HCT116 (cell line): ENCODE data around the gene SLC66A3. TPM values are rescaled to one million over a fixed set of nuclear protein-coding genes. Genes with fewer than 3 reads are reported as not detected.

ENCODE experiments used
- ATAC-seq: fragments of 200-7000 bp; cut with Tn5 transposase; 2 replicates; pipeline ENCODE4 v1.9.1; 2020; ENCODE audit warnings: mild to moderate bottlenecking, moderate library complexity
- BruUV-seq: library from RNA; stranded (reverse); fragments of 400-500 nt; replicated peaks from 2 replicates; lab custom pipeline; 2021; lab: Mats Ljungman, UMichigan
- CTCF ChIA-PET: fragments of 300-600 bp; sonication (Branson Sonifier 250); formaldehyde crosslinking; loops from one replicate; lab custom pipeline; 2021; ENCODE audit warnings: antibody characterized with exemption; lab: Charles Lee
- POLR2A ChIA-PET: fragments of 300-600, 350-600 bp; sonication (Branson Sonifier 250); formaldehyde crosslinking; loops from one replicate; lab custom pipeline; 2021; ENCODE audit warnings: antibody characterized with exemption; lab: Charles Lee
- RAD21 ChIA-PET, 2 experiments: fragments of 300-600 bp; sonication (Branson Sonifier 250); formaldehyde crosslinking; loops; one replicate each; lab custom pipeline; 2023; ENCODE audit warnings: low total read pairs in 2 of 2; ENCODE audit not compliant: uncharacterized antibody in 2 of 2, unreplicated experiment in 2 of 2, low non-redundant PET in 1 of 2; lab: Charles Lee
- DNase-seq: peaks from one replicate; pipeline ENCODE4 v3.0.0-alpha.2; 2010; ENCODE audit warnings: low read depth, low spot score
- H2AFZ ChIP-seq: fragments of 200-600 bp; shearing (Covaris generic), sonication (generic); 2 replicates; pipeline ENCODE4 v1.6.1; 2017; ENCODE audit warnings: low read depth, mixed run types, mixed read lengths, antibody characterized with exemption, low read length; ENCODE audit not compliant: poor library complexity, severe bottlenecking
- H3K27ac ChIP-seq: 2 replicates; pipeline ENCODE4 v1.5.1; 2012; ENCODE audit warnings: low read depth, low read length
- H3K27me3 ChIP-seq: fragments of 200-600 bp; sonication (generic); 2 replicates; pipeline ENCODE4 v1.6.1; 2016; ENCODE audit warnings: mixed run types, low read length, mixed read lengths; ENCODE audit not compliant: insufficient read depth
- H3K36me3 ChIP-seq, 2 experiments: fragments of 200-500 bp in 1 of 2; fragments of 200-600 bp in 1 of 2; sonication (Bioruptor generic) in 1 of 2; sonication (generic) in 1 of 2; 2 replicates each; pipeline versions ENCODE4 v1.5.1 to v1.6.1; 2014 to 2016; ENCODE audit warnings: low read length in 2 of 2, inconsistent platforms in 1 of 2, mixed read lengths in 1 of 2, mixed run types in 1 of 2; ENCODE audit not compliant: insufficient read depth in 2 of 2, control insufficient read depth in 1 of 2
- H3K4me1 ChIP-seq, 2 experiments: fragments of 200-600 bp in 1 of 2; sonication (generic) in 1 of 2; 2 replicates each; pipeline versions ENCODE4 v1.5.1 to v1.6.1; 2012 to 2017; ENCODE audit warnings: low read length in 2 of 2, inconsistent platforms in 1 of 2, mild to moderate bottlenecking in 1 of 2, mixed read lengths in 1 of 2, mixed run types in 1 of 2, moderate library complexity in 1 of 2; ENCODE audit not compliant: insufficient read depth in 2 of 2, control insufficient read depth in 1 of 2
- H3K4me2 ChIP-seq: fragments of 200-600 bp; sonication (generic); 2 replicates; pipeline ENCODE4 v1.6.1; 2017; ENCODE audit warnings: mixed run types, low read length, mixed read lengths
- H3K4me3 ChIP-seq, 2 experiments: fragments of 200-600 bp in 1 of 2; sonication (generic) in 1 of 2; replicated peaks in 1 of 2; 2 replicates each; pipeline ENCODE4 v1.5.1; 2011 to 2016; ENCODE audit warnings: low read length in 2 of 2, control low read depth in 1 of 2, low read depth in 1 of 2, mild to moderate bottlenecking in 1 of 2, mixed read lengths in 1 of 2, mixed run types in 1 of 2
- H3K79me2 ChIP-seq: fragments of 200-600 bp; sonication (generic); 2 replicates; pipeline ENCODE4 v1.6.1; 2017; ENCODE audit warnings: mild to moderate bottlenecking, mixed run types, low read length, moderate library complexity, mixed read lengths; ENCODE audit not compliant: insufficient read depth
- H3K9ac ChIP-seq: fragments of 200-600 bp; sonication (generic); 2 replicates; pipeline ENCODE4 v1.6.1; 2016; ENCODE audit warnings: low read length, mixed read lengths
- H3K9me2 ChIP-seq: fragments of 200-600 bp; sonication (generic), shearing (Covaris generic); 2 replicates; pipeline ENCODE4 v1.6.1; 2017; ENCODE audit warnings: mixed run types, mild to moderate bottlenecking, moderate library complexity; ENCODE audit not compliant: insufficient read depth
- H3K9me3 ChIP-seq, 2 experiments: fragments of 200-500 bp in 1 of 2; fragments of 200-600 bp in 1 of 2; sonication (Bioruptor generic) in 1 of 2; sonication (generic) in 1 of 2; 2 replicates each; pipeline ENCODE4 v1.6.1; 2014 to 2017; ENCODE audit warnings: low read length in 2 of 2, mixed read lengths in 2 of 2, inconsistent platforms in 1 of 2, low read depth in 1 of 2, mild to moderate bottlenecking in 1 of 2, mixed run types in 1 of 2, moderate library complexity in 1 of 2; ENCODE audit not compliant: control insufficient read depth in 1 of 2, insufficient read depth in 1 of 2
- H4K20me1 ChIP-seq: fragments of 200-600 bp; sonication (generic), shearing (Covaris generic); 2 replicates; pipeline ENCODE4 v1.6.1; 2017; ENCODE audit warnings: mixed run types, mild to moderate bottlenecking, moderate library complexity; ENCODE audit not compliant: insufficient read depth
- ATF3 ChIP-seq: IDR thresholded peaks from 2 replicates; pipeline ENCODE4 v1.6.1; 2012
- CEBPB ChIP-seq: IDR thresholded peaks from 2 replicates; pipeline ENCODE4 v1.6.1; 2012; ENCODE audit warnings: low read depth
- EGR1 ChIP-seq: IDR thresholded peaks from 2 replicates; pipeline ENCODE4 v1.6.1; 2012; ENCODE audit warnings: low read depth
- EZH2phosphoT487 ChIP-seq: fragments of 200-600 bp; IDR thresholded peaks from 2 replicates; pipeline ENCODE4 v1.6.1; 2018; ENCODE audit warnings: antibody characterized with exemption, borderline replicate concordance
- MAX ChIP-seq: IDR thresholded peaks from 2 replicates; pipeline ENCODE4 v1.6.1; 2012
- POLR2AphosphoS5 ChIP-seq: IDR thresholded peaks from 2 replicates; pipeline ENCODE4 v1.6.1; 2011; ENCODE audit warnings: mild to moderate bottlenecking, low read depth, low read length, moderate library complexity
- REST ChIP-seq: IDR thresholded peaks from 2 replicates; pipeline ENCODE4 v1.6.1; 2012; ENCODE audit warnings: low read depth
- SRF ChIP-seq: IDR thresholded peaks from 2 replicates; pipeline ENCODE4 v1.6.1; 2012; ENCODE audit warnings: low read depth
- intact Hi-C: fragments of 100-400 bp; cut with micrococcal nuclease; formaldehyde crosslinking; loops from 2 replicates; pipeline ENCODE4 v1.10.0; 2022
- total RNA-seq: library from RNA; stranded (reverse); gene quantifications from one replicate; pipeline ENCODE4 v1.2.1, GENCODE V29; 2021; ENCODE audit not compliant: unreplicated experiment

Gene SLC66A3
- total RNA-seq, 1 experiment from 2014 or later = 15.9 TPM

GRCh38 chr2:11154923-11155380, 315 bp upstream of the SLC66A3 start (continued):
- TF ChIP-seq REST = no peak
- peak; percentile 7; the same call in 1 of the 2 replicates for TF ChIP-seq MAX
- no peak for TF ChIP-seq CEBPB
- TF ChIP-seq EGR1 = peak; percentile 49; the same call in 1 of the 2 replicates
- no peak for TF ChIP-seq SRF
- TF ChIP-seq POLR2AphosphoS5 = peak; percentile 40; the same call in 1 of the 2 replicates

GRCh38 chr2:11156396-11157075, 1.3 kb downstream of the SLC66A3 start:
- Histone ChIP-seq H3K36me3 (no peaks in the 10 kb centered on the region), H3K9me2 (no peaks in the 10 kb centered on the region), H3K4me3 (peak overlapping the region; percentile 58 to 77), H3K9ac (peak overlapping the region; percentile 76; the same call in 1 of the 2 replicates), H3K9me3 (no peaks in the 10 kb centered on the region), H3K4me1 (peaks cover 7 to 18% of the 10 kb centered on the region in 2 experiments; a peak in 3 of 4 replicates), H2AFZ (no peak overlapping the region), H4K20me1 (no peaks in the 10 kb centered on the region), H3K27me3 (no peaks in the 10 kb centered on the region), H3K79me2 (no peaks in the 10 kb centered on the region), H3K27ac (no peak overlapping the region), H3K4me2 (peak overlapping the region; percentile 76)
- DNase-seq (no peak), ATAC-seq (no peak)
- ChIA-PET CTCF (no interaction called here), RAD21 (no interaction called here), POLR2A (no interaction called here)
- intact Hi-C loops = no loop called here
- TF ChIP-seq EZH2phosphoT487 (no peak), ATF3 (no peak), SRF (no peak)
- BruUV-seq = no TSS peak
